GM23338 (cell line): ENCODE results near the gene ENTPD5. TPM values are rescaled to one million over a fixed set of nuclear protein-coding genes. Genes with fewer than 3 reads are reported as not detected.

Experiments used
- ATAC-seq: fragments of 200-7000 bp; cut with Tn5 transposase; 3 replicates; pipeline ENCODE4 v1.9.1; 2020
- DNase-seq: peaks from one replicate; pipeline ENCODE4 v3.0.0-alpha.2; 2015; ENCODE audit warnings: low spot score
- H2AFZ ChIP-seq: fragments of 200-600 bp; sonication (generic); 2 replicates; pipeline ENCODE4 v1.8.0; 2016; ENCODE audit warnings: antibody characterized with exemption, mild to moderate bottlenecking, moderate library complexity
- H3F3A ChIP-seq: fragments of 200-600 bp; sonication (generic); replicated peaks from 2 replicates; pipeline ENCODE4 v1.8.0; 2017; ENCODE audit warnings: antibody characterized with exemption, mixed run types, low read depth
- H3K27ac ChIP-seq: fragments of 200-600 bp; sonication (generic); 2 replicates; pipeline ENCODE4 v1.6.1; 2016; ENCODE audit warnings: low read depth
- H3K27me3 ChIP-seq: fragments of 200-600 bp; sonication (generic); 2 replicates; pipeline ENCODE4 v1.8.0; 2016; ENCODE audit warnings: mild to moderate bottlenecking, mixed run types, moderate library complexity; ENCODE audit not compliant: insufficient read depth
- H3K36me3 ChIP-seq: fragments of 200-600 bp; sonication (generic); 2 replicates; pipeline ENCODE4 v1.8.0; 2016; ENCODE audit warnings: mild to moderate bottlenecking; ENCODE audit not compliant: insufficient read depth
- H3K4me1 ChIP-seq: fragments of 200-600 bp; sonication (generic); 2 replicates; pipeline ENCODE4 v1.8.0; 2016; ENCODE audit warnings: mild to moderate bottlenecking, moderate library complexity; ENCODE audit not compliant: insufficient read depth
- H3K4me2 ChIP-seq: fragments of 200-600 bp; sonication (generic); 2 replicates; pipeline ENCODE4 v1.7.1; 2017; ENCODE audit warnings: mixed run types
- H3K4me3 ChIP-seq: fragments of 200-600 bp; sonication (generic); 2 replicates; pipeline ENCODE4 v1.6.1; 2016; ENCODE audit warnings: mixed run types
- H3K79me2 ChIP-seq: fragments of 200-600 bp; sonication (generic); replicated peaks from 2 replicates; pipeline ENCODE4 v1.8.0; 2017; ENCODE audit warnings: mild to moderate bottlenecking; ENCODE audit not compliant: insufficient read depth
- H3K9me2 ChIP-seq: fragments of 200-600 bp; sonication (generic); 2 replicates; pipeline ENCODE4 v1.8.0; 2017; ENCODE audit not compliant: insufficient read depth
- H4K20me1 ChIP-seq: fragments of 200-600 bp; sonication (generic); replicated peaks from 2 replicates; pipeline ENCODE4 v1.8.0; 2017; ENCODE audit warnings: mild to moderate bottlenecking; ENCODE audit not compliant: insufficient read depth
- H3K27ac Mint-ChIP-seq: 2 replicates; pipeline ENCODE4 v1.8.0; 2020; ENCODE audit warnings: inconsistent platforms, mild to moderate bottlenecking, moderate library complexity, mixed read lengths
- H3K27me3 Mint-ChIP-seq: 3 replicates; pipeline ENCODE4 v1.8.0; 2022; ENCODE audit warnings: low read depth, mild to moderate bottlenecking, moderate library complexity, mixed read lengths, inconsistent platforms; ENCODE audit not compliant: insufficient read depth, poor library complexity
- H3K36me3 Mint-ChIP-seq: 3 replicates; pipeline ENCODE4 v1.8.0; 2021; ENCODE audit warnings: low read depth, mild to moderate bottlenecking, inconsistent platforms, moderate library complexity, mixed read lengths
- H3K4me1 Mint-ChIP-seq: 3 replicates; pipeline ENCODE4 v1.8.0; 2020; ENCODE audit warnings: mild to moderate bottlenecking, inconsistent platforms, mixed read lengths
- H3K4me3 Mint-ChIP-seq: 3 replicates; pipeline ENCODE4 v1.8.0; 2021; ENCODE audit warnings: moderate library complexity, mild to moderate bottlenecking, inconsistent platforms, mixed read lengths
- H3K9me3 Mint-ChIP-seq: 3 replicates; pipeline ENCODE4 v1.8.0; 2020; ENCODE audit warnings: moderate library complexity, mild to moderate bottlenecking, inconsistent platforms, mixed read lengths
- CREB1 ChIP-seq: fragments of 250-450 bp; sonication (Bioruptor Pico); IDR thresholded peaks from 2 replicates; pipeline ENCODE4 v1.5.0; 2020; ENCODE audit warnings: low read depth, mild to moderate bottlenecking, moderate library complexity
- EZH2 ChIP-seq: fragments of 200-600 bp; sonication (generic); IDR thresholded peaks from one replicate; pipeline ENCODE4 v1.8.0; 2017; ENCODE audit warnings: antibody characterized with exemption, mild to moderate bottlenecking, low read depth; ENCODE audit not compliant: unreplicated experiment
- EZH2phosphoT487 ChIP-seq: fragments of 200-600 bp; sonication (generic); IDR thresholded peaks from one replicate; pipeline ENCODE4 v1.8.1; 2018; ENCODE audit warnings: antibody characterized with exemption; ENCODE audit not compliant: unreplicated experiment
- JUNB ChIP-seq: IDR thresholded peaks from one replicate; pipeline ENCODE4 v1.6.1; 2016; ENCODE audit warnings: antibody characterized with exemption; ENCODE audit not compliant: unreplicated experiment
- NANOG ChIP-seq: IDR thresholded peaks from 2 replicates; pipeline ENCODE4 v1.6.1; 2016; ENCODE audit warnings: antibody characterized with exemption, borderline replicate concordance
- POLR2AphosphoS5 ChIP-seq: IDR thresholded peaks from 2 replicates; pipeline ENCODE4 v1.6.1; 2016; ENCODE audit warnings: antibody characterized with exemption, low read depth
- STAT1 ChIP-seq: IDR thresholded peaks from one replicate; pipeline ENCODE4 v1.6.1; 2016; ENCODE audit warnings: antibody characterized with exemption; ENCODE audit not compliant: unreplicated experiment
- ZNF114 ChIP-seq: fragments of 250-450 bp; sonication (Bioruptor Pico); IDR thresholded peaks from 2 replicates; pipeline ENCODE4 v1.5.0; 2020; ENCODE audit warnings: mild to moderate bottlenecking, moderate library complexity
- ZNF331 ChIP-seq: fragments of 250-450 bp; sonication (Bioruptor Pico); IDR thresholded peaks from 2 replicates; pipeline ENCODE4 v1.5.0; 2020; ENCODE audit warnings: low read depth, mild to moderate bottlenecking, moderate library complexity
- polyA plus RNA-seq: library from polyadenylated mRNA; unstranded; fragments of >200 nt; fragmentation: Nextera tagmentation; extraction: Ambion mirVana; gene quantifications from 2 replicates; pipeline ENCODE4 v1.2.1, GENCODE V29; 2016
- total RNA-seq: library from RNA; depleted of rRNA; stranded (reverse); fragments of >200 nt; shearing (Covaris generic); gene quantifications from 2 replicates; pipeline ENCODE4 v1.2.3, GENCODE V29; 2014
- TF ChIP-seq, protein P1 (sequence below), 2 experiments: fragments of 200-600 bp in 1 of 2; sonication (generic) in 1 of 2; conservative IDR thresholded peaks; 2 replicates each; pipeline versions ENCODE4 v1.5.1 to v1.6.1; 2016 to 2017; ENCODE audit warnings: antibody characterized with exemption in 2 of 2, low read depth in 2 of 2, mild to moderate bottlenecking in 2 of 2, moderate library complexity in 1 of 2
- TF ChIP-seq, protein P2 (sequence below): fragments of 250-450 bp; sonication (Bioruptor Pico); IDR thresholded peaks from 2 replicates; pipeline ENCODE4 v1.5.0; 2020; ENCODE audit warnings: mild to moderate bottlenecking, moderate library complexity
- TF ChIP-seq, protein P3 (sequence below): IDR thresholded peaks from 2 replicates; pipeline ENCODE4 v1.6.1; 2016; ENCODE audit warnings: antibody characterized with exemption
- TF ChIP-seq, protein P4 (sequence below): IDR thresholded peaks from one replicate; pipeline ENCODE4 v1.6.1; 2018; ENCODE audit warnings: antibody characterized with exemption; ENCODE audit not compliant: unreplicated experiment

ENTPD5 gene
- total and polyA plus RNA-seq, 2 experiments from 2014 or later = 4.6 to 5.5 TPM

DNA sequence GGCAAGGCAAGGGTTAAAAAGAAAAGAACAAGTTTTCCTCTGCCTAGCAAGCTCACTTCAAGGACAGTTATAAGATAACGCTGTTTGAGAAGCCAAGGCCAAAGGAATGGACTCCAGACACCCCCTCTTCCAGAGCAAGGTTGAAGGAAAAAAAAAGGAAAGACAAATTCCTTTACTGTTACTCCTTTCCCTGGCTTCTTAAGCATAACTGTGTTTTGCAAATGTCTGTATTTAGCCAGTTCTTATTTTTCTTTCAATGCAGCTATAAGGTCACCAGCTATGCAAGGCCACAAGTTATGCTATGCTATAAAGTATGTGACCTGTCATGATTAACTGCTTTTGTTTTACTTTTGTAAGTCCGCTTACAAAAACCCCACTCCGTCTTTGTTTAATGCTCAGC lies 105.8 kb downstream of the ENTPD5 start:
- Histone ChIP-seq H3K79me2 (peaks cover 3% of the 10 kb centered on the region; the same call in 1 of the 2 replicates), H3K36me3 (peaks cover 24% of the 10 kb centered on the region), H3K4me2 (no peak overlapping the region), H3F3A (no peaks in the 10 kb centered on the region), H3K27me3 (no peaks in the 10 kb centered on the region), H3K27ac (no peak overlapping the region), H3K9me2 (no peaks in the 10 kb centered on the region), H4K20me1 (peaks cover 7% of the 10 kb centered on the region), H3K4me3 (no peak overlapping the region), H2AFZ (no peak overlapping the region), H3K4me1 (no peaks in the 10 kb centered on the region)
- Mint-ChIP-seq H3K9me3 (peaks cover 4% of the 10 kb centered on the region; the same call in 1 of the 3 replicates), H3K27me3 (peaks cover 1% of the 10 kb centered on the region), H3K4me3 (no peak overlapping the region), H3K27ac (no peak overlapping the region), H3K36me3 (peaks cover 44% of the 10 kb centered on the region), H3K4me1 (no peaks in the 10 kb centered on the region)
- TF ChIP-seq CREB1 (CRISPR knock-in tag) (no peak), ZNF331 (CRISPR knock-in tag) (no peak), STAT1 (no peak), POLR2AphosphoS5 (no peak), EZH2phosphoT487 (no peak), NANOG (no peak), ZNF114 (CRISPR knock-in tag) (no peak), JUNB (no peak), EZH2 (no peak)
- TF ChIP-seq, protein P1, sequence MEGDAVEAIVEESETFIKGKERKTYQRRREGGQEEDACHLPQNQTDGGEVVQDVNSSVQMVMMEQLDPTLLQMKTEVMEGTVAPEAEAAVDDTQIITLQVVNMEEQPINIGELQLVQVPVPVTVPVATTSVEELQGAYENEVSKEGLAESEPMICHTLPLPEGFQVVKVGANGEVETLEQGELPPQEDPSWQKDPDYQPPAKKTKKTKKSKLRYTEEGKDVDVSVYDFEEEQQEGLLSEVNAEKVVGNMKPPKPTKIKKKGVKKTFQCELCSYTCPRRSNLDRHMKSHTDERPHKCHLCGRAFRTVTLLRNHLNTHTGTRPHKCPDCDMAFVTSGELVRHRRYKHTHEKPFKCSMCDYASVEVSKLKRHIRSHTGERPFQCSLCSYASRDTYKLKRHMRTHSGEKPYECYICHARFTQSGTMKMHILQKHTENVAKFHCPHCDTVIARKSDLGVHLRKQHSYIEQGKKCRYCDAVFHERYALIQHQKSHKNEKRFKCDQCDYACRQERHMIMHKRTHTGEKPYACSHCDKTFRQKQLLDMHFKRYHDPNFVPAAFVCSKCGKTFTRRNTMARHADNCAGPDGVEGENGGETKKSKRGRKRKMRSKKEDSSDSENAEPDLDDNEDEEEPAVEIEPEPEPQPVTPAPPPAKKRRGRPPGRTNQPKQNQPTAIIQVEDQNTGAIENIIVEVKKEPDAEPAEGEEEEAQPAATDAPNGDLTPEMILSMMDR (conservative IDR thresholded peaks at IDR 0.05; ENCODE audit: low read depth in 2 of 2) = no peak
- TF ChIP-seq, protein P2, sequence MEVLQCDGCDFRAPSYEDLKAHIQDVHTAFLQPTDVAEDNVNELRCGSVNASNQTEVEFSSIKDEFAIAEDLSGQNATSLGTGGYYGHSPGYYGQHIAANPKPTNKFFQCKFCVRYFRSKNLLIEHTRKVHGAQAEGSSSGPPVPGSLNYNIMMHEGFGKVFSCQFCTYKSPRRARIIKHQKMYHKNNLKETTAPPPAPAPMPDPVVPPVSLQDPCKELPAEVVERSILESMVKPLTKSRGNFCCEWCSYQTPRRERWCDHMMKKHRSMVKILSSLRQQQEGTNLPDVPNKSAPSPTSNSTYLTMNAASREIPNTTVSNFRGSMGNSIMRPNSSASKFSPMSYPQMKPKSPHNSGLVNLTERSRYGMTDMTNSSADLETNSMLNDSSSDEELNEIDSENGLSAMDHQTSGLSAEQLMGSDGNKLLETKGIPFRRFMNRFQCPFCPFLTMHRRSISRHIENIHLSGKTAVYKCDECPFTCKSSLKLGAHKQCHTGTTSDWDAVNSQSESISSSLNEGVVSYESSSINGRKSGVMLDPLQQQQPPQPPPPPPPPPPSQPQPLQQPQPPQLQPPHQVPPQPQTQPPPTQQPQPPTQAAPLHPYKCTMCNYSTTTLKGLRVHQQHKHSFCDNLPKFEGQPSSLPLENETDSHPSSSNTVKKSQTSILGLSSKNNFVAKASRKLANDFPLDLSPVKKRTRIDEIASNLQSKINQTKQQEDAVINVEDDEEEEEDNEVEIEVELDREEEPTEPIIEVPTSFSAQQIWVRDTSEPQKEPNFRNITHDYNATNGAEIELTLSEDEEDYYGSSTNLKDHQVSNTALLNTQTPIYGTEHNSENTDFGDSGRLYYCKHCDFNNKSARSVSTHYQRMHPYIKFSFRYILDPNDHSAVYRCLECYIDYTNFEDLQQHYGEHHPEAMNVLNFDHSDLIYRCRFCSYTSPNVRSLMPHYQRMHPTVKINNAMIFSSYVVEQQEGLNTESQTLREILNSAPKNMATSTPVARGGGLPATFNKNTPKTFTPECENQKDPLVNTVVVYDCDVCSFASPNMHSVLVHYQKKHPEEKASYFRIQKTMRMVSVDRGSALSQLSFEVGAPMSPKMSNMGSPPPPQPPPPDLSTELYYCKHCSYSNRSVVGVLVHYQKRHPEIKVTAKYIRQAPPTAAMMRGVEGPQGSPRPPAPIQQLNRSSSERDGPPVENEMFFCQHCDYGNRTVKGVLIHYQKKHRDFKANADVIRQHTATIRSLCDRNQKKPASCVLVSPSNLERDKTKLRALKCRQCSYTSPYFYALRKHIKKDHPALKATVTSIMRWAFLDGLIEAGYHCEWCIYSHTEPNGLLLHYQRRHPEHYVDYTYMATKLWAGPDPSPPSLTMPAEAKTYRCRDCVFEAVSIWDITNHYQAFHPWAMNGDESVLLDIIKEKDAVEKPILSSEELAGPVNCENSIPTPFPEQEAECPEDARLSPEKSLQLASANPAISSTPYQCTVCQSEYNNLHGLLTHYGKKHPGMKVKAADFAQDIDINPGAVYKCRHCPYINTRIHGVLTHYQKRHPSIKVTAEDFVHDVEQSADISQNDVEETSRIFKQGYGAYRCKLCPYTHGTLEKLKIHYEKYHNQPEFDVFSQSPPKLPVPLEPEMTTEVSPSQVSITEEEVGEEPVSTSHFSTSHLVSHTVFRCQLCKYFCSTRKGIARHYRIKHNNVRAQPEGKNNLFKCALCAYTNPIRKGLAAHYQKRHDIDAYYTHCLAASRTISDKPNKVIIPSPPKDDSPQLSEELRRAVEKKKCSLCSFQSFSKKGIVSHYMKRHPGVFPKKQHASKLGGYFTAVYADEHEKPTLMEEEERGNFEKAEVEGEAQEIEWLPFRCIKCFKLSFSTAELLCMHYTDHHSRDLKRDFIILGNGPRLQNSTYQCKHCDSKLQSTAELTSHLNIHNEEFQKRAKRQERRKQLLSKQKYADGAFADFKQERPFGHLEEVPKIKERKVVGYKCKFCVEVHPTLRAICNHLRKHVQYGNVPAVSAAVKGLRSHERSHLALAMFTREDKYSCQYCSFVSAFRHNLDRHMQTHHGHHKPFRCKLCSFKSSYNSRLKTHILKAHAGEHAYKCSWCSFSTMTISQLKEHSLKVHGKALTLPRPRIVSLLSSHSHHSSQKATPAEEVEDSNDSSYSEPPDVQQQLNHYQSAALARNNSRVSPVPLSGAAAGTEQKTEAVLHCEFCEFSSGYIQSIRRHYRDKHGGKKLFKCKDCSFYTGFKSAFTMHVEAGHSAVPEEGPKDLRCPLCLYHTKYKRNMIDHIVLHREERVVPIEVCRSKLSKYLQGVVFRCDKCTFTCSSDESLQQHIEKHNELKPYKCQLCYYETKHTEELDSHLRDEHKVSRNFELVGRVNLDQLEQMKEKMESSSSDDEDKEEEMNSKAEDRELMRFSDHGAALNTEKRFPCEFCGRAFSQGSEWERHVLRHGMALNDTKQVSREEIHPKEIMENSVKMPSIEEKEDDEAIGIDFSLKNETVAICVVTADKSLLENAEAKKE (CRISPR knock-in tag) = no peak
- TF ChIP-seq, protein P3, sequence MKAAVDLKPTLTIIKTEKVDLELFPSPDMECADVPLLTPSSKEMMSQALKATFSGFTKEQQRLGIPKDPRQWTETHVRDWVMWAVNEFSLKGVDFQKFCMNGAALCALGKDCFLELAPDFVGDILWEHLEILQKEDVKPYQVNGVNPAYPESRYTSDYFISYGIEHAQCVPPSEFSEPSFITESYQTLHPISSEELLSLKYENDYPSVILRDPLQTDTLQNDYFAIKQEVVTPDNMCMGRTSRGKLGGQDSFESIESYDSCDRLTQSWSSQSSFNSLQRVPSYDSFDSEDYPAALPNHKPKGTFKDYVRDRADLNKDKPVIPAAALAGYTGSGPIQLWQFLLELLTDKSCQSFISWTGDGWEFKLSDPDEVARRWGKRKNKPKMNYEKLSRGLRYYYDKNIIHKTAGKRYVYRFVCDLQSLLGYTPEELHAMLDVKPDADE = no peak
- TF ChIP-seq, protein P4, sequence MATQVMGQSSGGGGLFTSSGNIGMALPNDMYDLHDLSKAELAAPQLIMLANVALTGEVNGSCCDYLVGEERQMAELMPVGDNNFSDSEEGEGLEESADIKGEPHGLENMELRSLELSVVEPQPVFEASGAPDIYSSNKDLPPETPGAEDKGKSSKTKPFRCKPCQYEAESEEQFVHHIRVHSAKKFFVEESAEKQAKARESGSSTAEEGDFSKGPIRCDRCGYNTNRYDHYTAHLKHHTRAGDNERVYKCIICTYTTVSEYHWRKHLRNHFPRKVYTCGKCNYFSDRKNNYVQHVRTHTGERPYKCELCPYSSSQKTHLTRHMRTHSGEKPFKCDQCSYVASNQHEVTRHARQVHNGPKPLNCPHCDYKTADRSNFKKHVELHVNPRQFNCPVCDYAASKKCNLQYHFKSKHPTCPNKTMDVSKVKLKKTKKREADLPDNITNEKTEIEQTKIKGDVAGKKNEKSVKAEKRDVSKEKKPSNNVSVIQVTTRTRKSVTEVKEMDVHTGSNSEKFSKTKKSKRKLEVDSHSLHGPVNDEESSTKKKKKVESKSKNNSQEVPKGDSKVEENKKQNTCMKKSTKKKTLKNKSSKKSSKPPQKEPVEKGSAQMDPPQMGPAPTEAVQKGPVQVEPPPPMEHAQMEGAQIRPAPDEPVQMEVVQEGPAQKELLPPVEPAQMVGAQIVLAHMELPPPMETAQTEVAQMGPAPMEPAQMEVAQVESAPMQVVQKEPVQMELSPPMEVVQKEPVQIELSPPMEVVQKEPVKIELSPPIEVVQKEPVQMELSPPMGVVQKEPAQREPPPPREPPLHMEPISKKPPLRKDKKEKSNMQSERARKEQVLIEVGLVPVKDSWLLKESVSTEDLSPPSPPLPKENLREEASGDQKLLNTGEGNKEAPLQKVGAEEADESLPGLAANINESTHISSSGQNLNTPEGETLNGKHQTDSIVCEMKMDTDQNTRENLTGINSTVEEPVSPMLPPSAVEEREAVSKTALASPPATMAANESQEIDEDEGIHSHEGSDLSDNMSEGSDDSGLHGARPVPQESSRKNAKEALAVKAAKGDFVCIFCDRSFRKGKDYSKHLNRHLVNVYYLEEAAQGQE = no peak
- DNase-seq (no peak), ATAC-seq (no peak)
